Duodenal mucosa (tissue), 2 donors: ENCODE data around the gene LSM14B.

Source experiments
- H3K27ac ChIP-seq: one replicate; pipeline ENCODE4 v1.7.0; 2013; ENCODE audit warnings: low read depth, low read length
- H3K27me3 ChIP-seq, 2 donors: one replicate each; pipeline ENCODE4 v1.7.0; 2013; ENCODE audit warnings: low read length in 2 of 2, control low read depth in 1 of 2; ENCODE audit not compliant: insufficient read depth in 2 of 2, control insufficient read depth in 1 of 2
- H3K36me3 ChIP-seq, 2 donors: one replicate each; pipeline ENCODE4 v1.7.0; 2013; ENCODE audit warnings: low read length in 2 of 2, control low read depth in 1 of 2; ENCODE audit not compliant: insufficient read depth in 2 of 2, control insufficient read depth in 1 of 2
- H3K4me1 ChIP-seq, 2 donors: one replicate each; pipeline ENCODE4 v1.7.0; 2013; ENCODE audit warnings: low read length in 2 of 2, control low read depth in 1 of 2; ENCODE audit not compliant: insufficient read depth in 2 of 2, control insufficient read depth in 1 of 2
- H3K4me3 ChIP-seq, 2 donors: one replicate each; pipeline ENCODE4 v1.7.0; 2013; ENCODE audit warnings: low read length in 2 of 2, low read depth in 1 of 2
- H3K9ac ChIP-seq, 2 donors: one replicate each; pipeline ENCODE4 v1.7.0; 2013; ENCODE audit warnings: low read length in 2 of 2, low read depth in 1 of 2
- H3K9me3 ChIP-seq, 2 donors: one replicate each; pipeline ENCODE4 v1.7.0; 2013; ENCODE audit warnings: low read length in 2 of 2, control low read depth in 1 of 2; ENCODE audit not compliant: control insufficient read depth in 1 of 2

The LSM14B gene

GRCh38 chr20:62131560-62132320 is 9.5 kb downstream of the LSM14B start:
- no peaks in the 10 kb centered on the region for H3K9me3 ChIP-seq
- H3K27ac ChIP-seq = no peak overlapping the region
- peaks cover 52 to 93% of the 10 kb centered on the region in 2 donors for H3K36me3 ChIP-seq
- no peak overlapping the region for H3K9ac ChIP-seq
- H3K4me3 ChIP-seq = no peak overlapping the region
- H3K27me3 ChIP-seq = no peaks in the 10 kb centered on the region
- H3K4me1 ChIP-seq = peaks cover 4% of the 10 kb centered on the region in 2 donors

GRCh38 chr20:62132421-62132820 is 10.1 kb downstream of the LSM14B start:
- peaks cover 4% of the 10 kb centered on the region in 2 donors for H3K4me1 ChIP-seq
- H3K36me3 ChIP-seq = peaks cover 51 to 92% of the 10 kb centered on the region in 2 donors
- H3K27ac ChIP-seq = no peak overlapping the region

GRCh38 chr20:62133051-62133845 is 11.0 kb downstream of the LSM14B start:
- Histone ChIP-seq H3K9me3 (no peaks in the 10 kb centered on the region), H3K4me3 (no peak overlapping the region), H3K27ac (no peak overlapping the region), H3K27me3 (no peaks in the 10 kb centered on the region), H3K36me3 (peaks cover 51 to 92% of the 10 kb centered on the region in 2 donors), H3K4me1 (peaks cover 4 to 8% of the 10 kb centered on the region in 2 donors), H3K9ac (no peak overlapping the region)

More at GRCh38 chr20:62132421-62132820, 10.1 kb downstream of the LSM14B start:
- no peak overlapping the region for H3K4me3 ChIP-seq
- no peaks in the 10 kb centered on the region for H3K27me3 ChIP-seq
- H3K9me3 ChIP-seq = no peaks in the 10 kb centered on the region
- H3K9ac ChIP-seq = peak overlapping the region in 1 of 2 donors; percentile 19

- Histone ChIP-seq H3K27ac (no peak overlapping the region), H3K9me3 (no peaks in the 10 kb centered on the region), H3K36me3 (peaks cover 52 to 92% of the 10 kb centered on the region in 2 donors), H3K9ac (no peak overlapping the region), H3K4me1 (peaks cover 4 to 8% of the 10 kb centered on the region in 2 donors), H3K4me3 (no peak overlapping the region), H3K27me3 (no peaks in the 10 kb centered on the region)
These were observed 11.6 kb downstream of the LSM14B start for GRCh38 chr20:62133864-62134263.

GRCh38 chr20:62134735-62135231 is 12.5 kb downstream of the LSM14B start:
- H3K9ac ChIP-seq = peak overlapping the region in 1 of 2 donors; percentile 7
- H3K36me3 ChIP-seq = peaks cover 57 to 93% of the 10 kb centered on the region in 2 donors
- H3K9me3 ChIP-seq = no peaks in the 10 kb centered on the region
- H3K27ac ChIP-seq = no peak overlapping the region
- H3K4me3 ChIP-seq = no peak overlapping the region
- no peaks in the 10 kb centered on the region for H3K27me3 ChIP-seq
- H3K4me1 ChIP-seq = peaks cover 4 to 8% of the 10 kb centered on the region in 2 donors

- H3K4me3 ChIP-seq = no peak overlapping the region
- H3K9ac ChIP-seq = no peak overlapping the region
- peaks cover 6 to 13% of the 10 kb centered on the region in 2 donors for H3K4me1 ChIP-seq
- no peaks in the 10 kb centered on the region for H3K27me3 ChIP-seq
- H3K9me3 ChIP-seq = no peaks in the 10 kb centered on the region
- peaks cover 62 to 93% of the 10 kb centered on the region in 2 donors for H3K36me3 ChIP-seq
- H3K27ac ChIP-seq = no peak overlapping the region
These were observed 13.4 kb downstream of the LSM14B start for GRCh38 chr20:62135573-62136266.

- Histone ChIP-seq H3K36me3 (peaks cover 58 to 87% of the 10 kb centered on the region in 2 donors), H3K4me3 (no peak overlapping the region), H3K27me3 (no peaks in the 10 kb centered on the region), H3K9ac (no peak overlapping the region), H3K4me1 (peaks cover 13 to 21% of the 10 kb centered on the region in 2 donors), H3K27ac (no peak overlapping the region), H3K9me3 (no peaks in the 10 kb centered on the region)
These were observed 14.2 kb downstream of the LSM14B start for GRCh38 chr20:62136283-62137091.

- peaks cover 18 to 26% of the 10 kb centered on the region in 2 donors for H3K4me1 ChIP-seq
- H3K4me3 ChIP-seq = no peak overlapping the region
- H3K27me3 ChIP-seq = no peaks in the 10 kb centered on the region
- H3K36me3 ChIP-seq = peaks cover 52 to 81% of the 10 kb centered on the region in 2 donors
- no peaks in the 10 kb centered on the region for H3K9me3 ChIP-seq
- no peak overlapping the region for H3K9ac ChIP-seq
- no peak overlapping the region for H3K27ac ChIP-seq
These were observed 14.8 kb downstream of the LSM14B start for GRCh38 chr20:62137092-62137384.

- Histone ChIP-seq H3K27ac (no peak overlapping the region), H3K9me3 (no peaks in the 10 kb centered on the region), H3K36me3 (peaks cover 51 to 75% of the 10 kb centered on the region in 2 donors), H3K4me1 (peaks cover 18 to 25% of the 10 kb centered on the region in 2 donors), H3K4me3 (no peak overlapping the region), H3K9ac (no peak overlapping the region), H3K27me3 (no peaks in the 10 kb centered on the region)
These were observed 15.4 kb downstream of the LSM14B start for GRCh38 chr20:62137478-62138203.
